ENCODE data around the gene ROMO1. TPM values are rescaled to one million over a fixed set of nuclear protein-coding genes. Genes with fewer than 3 reads are reported as not detected.

ROMO1 gene
- total RNA-seq, 1 donor from 2014 or later = 110 TPM

- no peak for TF ChIP-seq CTCF (IDR thresholded peaks at IDR 0.05)
- H3K4me1 Mint-ChIP-seq (ENCODE audit: unreplicated experiment) = peaks cover 40% of the 10 kb centered on the region
- no peak for DNase-seq (ENCODE audit: extremely low spot score, unreplicated experiment)
- H3K27me3 Mint-ChIP-seq (ENCODE audit: unreplicated experiment) = no peaks in the 10 kb centered on the region
- H3K36me3 Mint-ChIP-seq (ENCODE audit: unreplicated experiment) = peaks cover 50% of the 10 kb centered on the region
- H3K4me3 Mint-ChIP-seq (ENCODE audit: unreplicated experiment) = no peak overlapping the region
- H3K27ac Mint-ChIP-seq (ENCODE audit: unreplicated experiment) = no peak overlapping the region
- H3K9me3 Mint-ChIP-seq (ENCODE audit: unreplicated experiment) = no peaks in the 10 kb centered on the region
These were observed 32.2 kb downstream of the ROMO1 start for GRCh38 chr20:35731469-35731788.

- Mint-ChIP-seq H3K27ac (ENCODE audit: unreplicated experiment) (peak overlapping the region; percentile 19), H3K27me3 (ENCODE audit: unreplicated experiment) (no peaks in the 10 kb centered on the region), H3K4me3 (ENCODE audit: unreplicated experiment) (no peak overlapping the region), H3K9me3 (ENCODE audit: unreplicated experiment) (no peaks in the 10 kb centered on the region), H3K4me1 (ENCODE audit: unreplicated experiment) (peaks cover 40% of the 10 kb centered on the region), H3K36me3 (ENCODE audit: unreplicated experiment) (peaks cover 44% of the 10 kb centered on the region)
- no peak for DNase-seq (ENCODE audit: extremely low spot score, unreplicated experiment)
- TF ChIP-seq CTCF (IDR thresholded peaks at IDR 0.05) = no peak
These were observed 32.8 kb downstream of the ROMO1 start for GRCh38 chr20:35731862-35732643.

GRCh38 chr20:35732644-35732982, 33.4 kb downstream of the ROMO1 start:
- no peak overlapping the region for H3K4me3 Mint-ChIP-seq (ENCODE audit: unreplicated experiment)

GRCh38 chr20:35734374-35734773, 35.2 kb downstream of the ROMO1 start:
- H3K4me1 Mint-ChIP-seq (ENCODE audit: unreplicated experiment) = peaks cover 50% of the 10 kb centered on the region

More at GRCh38 chr20:35732644-35732982, 33.4 kb downstream of the ROMO1 start:
- Mint-ChIP-seq H3K9me3 (ENCODE audit: unreplicated experiment) (no peaks in the 10 kb centered on the region), H3K36me3 (ENCODE audit: unreplicated experiment) (peaks cover 44% of the 10 kb centered on the region), H3K27me3 (ENCODE audit: unreplicated experiment) (no peaks in the 10 kb centered on the region), H3K27ac (ENCODE audit: unreplicated experiment) (no peak overlapping the region), H3K4me1 (ENCODE audit: unreplicated experiment) (peaks cover 40% of the 10 kb centered on the region)
- DNase-seq (ENCODE audit: extremely low spot score, unreplicated experiment) = no peak
- no peak for TF ChIP-seq CTCF (IDR thresholded peaks at IDR 0.05)

More at GRCh38 chr20:35734374-35734773, 35.2 kb downstream of the ROMO1 start:
- Mint-ChIP-seq H3K4me3 (ENCODE audit: unreplicated experiment) (no peak overlapping the region), H3K9me3 (ENCODE audit: unreplicated experiment) (no peaks in the 10 kb centered on the region), H3K36me3 (ENCODE audit: unreplicated experiment) (peaks cover 55% of the 10 kb centered on the region), H3K27me3 (ENCODE audit: unreplicated experiment) (no peaks in the 10 kb centered on the region), H3K27ac (ENCODE audit: unreplicated experiment) (peak overlapping the region; percentile 16)
- no peak for TF ChIP-seq CTCF (IDR thresholded peaks at IDR 0.05)
- no peak for DNase-seq (ENCODE audit: extremely low spot score, unreplicated experiment)

All from osteocyte (in vitro differentiated cells).